DMS 273 (cell line): ENCODE results near the gene ACSL5.
"Not testable (repeated sequence)": the region's sequence is repeated elsewhere in the genome, so short reads cannot be mapped to it uniquely, and the experiment has no call there.

ENCODE experiments used
- DNase-seq: peaks from one replicate; lab custom pipeline; 2025; ENCODE audit not compliant: unreplicated experiment; lab: John Stamatoyannopoulos, UW

The ACSL5 gene

GRCh38 chr10:112375721-112376395 is 1.9 kb downstream of the ACSL5 start:
- no peak for DNase-seq

- DNase-seq, result no peak
Observed at GRCh38 chr10:112376396-112376790, 2.5 kb downstream of the ACSL5 start.

- not testable (repeated sequence) for DNase-seq
Observed at GRCh38 chr10:112377116-112377515, 3.2 kb downstream of the ACSL5 start.

GRCh38 chr10:112379635-112380296 is 5.8 kb downstream of the ACSL5 start:
- no peak for DNase-seq

- no peak for DNase-seq
Observed at GRCh38 chr10:112382515-112383235, 8.8 kb downstream of the ACSL5 start.

- DNase-seq, result no peak
Observed at GRCh38 chr10:112383325-112383724, 9.4 kb downstream of the ACSL5 start.

- DNase-seq, result no peak
Observed at GRCh38 chr10:112384141-112384540, 10.2 kb downstream of the ACSL5 start.

GRCh38 chr10:112385201-112385600 is 11.3 kb downstream of the ACSL5 start:
- DNase-seq, result no peak

- DNase-seq, result not testable (repeated sequence)
Observed at GRCh38 chr10:112388056-112388455, 14.1 kb downstream of the ACSL5 start.

- DNase-seq, result no peak
Observed at GRCh38 chr10:112388548-112388947, 14.6 kb downstream of the ACSL5 start.

GRCh38 chr10:112389271-112389822 is 15.4 kb downstream of the ACSL5 start:
- DNase-seq, result no peak

- DNase-seq, result no peak
Observed at GRCh38 chr10:112390125-112390703, 16.3 kb downstream of the ACSL5 start.

- DNase-seq, result no peak
Observed at GRCh38 chr10:112393341-112393740, 19.4 kb downstream of the ACSL5 start.

- DNase-seq, result no peak
Observed at GRCh38 chr10:112393827-112394226, 19.9 kb downstream of the ACSL5 start.

GRCh38 chr10:112394475-112394875 is 20.6 kb downstream of the ACSL5 start:
- no peak for DNase-seq

- no peak for DNase-seq
Observed at GRCh38 chr10:112395809-112396530, 22.1 kb downstream of the ACSL5 start.

GRCh38 chr10:112397592-112397991 is 23.7 kb downstream of the ACSL5 start:
- no peak for DNase-seq

- no peak for DNase-seq
Observed at GRCh38 chr10:112402917-112403316, 29.0 kb downstream of the ACSL5 start.

- no peak for DNase-seq
Observed at GRCh38 chr10:112404617-112405016, 30.7 kb downstream of the ACSL5 start.

GRCh38 chr10:112406806-112407205 is 32.9 kb downstream of the ACSL5 start:
- DNase-seq, result not testable (repeated sequence)

GRCh38 chr10:112407696-112408095 is 33.8 kb downstream of the ACSL5 start:
- no peak for DNase-seq
